OCI-LY3 (cell line): ENCODE results near the gene PGAP1.
A peak's percentile ranks its signal among the peaks of the same experiment; 100 is the strongest.

Source experiments
- H2AFZ ChIP-seq: fragments of 200-600, 300-600 bp; shearing (Covaris generic); 2 replicates; pipeline ENCODE4 v1.6.0; 2014; ENCODE audit warnings: antibody characterized with exemption, low read depth, low read length
- H3K27ac ChIP-seq: fragments of 200-600, 300-600 bp; sonication (generic); 2 replicates; pipeline ENCODE4 v1.5.1; 2014; ENCODE audit warnings: mild to moderate bottlenecking, low read length, moderate library complexity, mixed read lengths
- H3K27me3 ChIP-seq: fragments of 200-600, 300-600 bp; sonication (generic); 2 replicates; pipeline ENCODE4 v1.6.1; 2014; ENCODE audit warnings: low read depth, low read length, mixed read lengths
- H3K36me3 ChIP-seq: fragments of 200-600, 300-600 bp; sonication (generic); replicated peaks from 2 replicates; pipeline ENCODE3; 2014; ENCODE audit warnings: low read depth, low read length, mixed read lengths
- H3K4me1 ChIP-seq: fragments of 300-600, 200-600 bp; sonication (generic); 2 replicates; pipeline ENCODE4 v1.6.1; 2014; ENCODE audit warnings: low read length, mixed read lengths
- H3K4me2 ChIP-seq: fragments of 200-600, 300-600 bp; sonication (generic); 2 replicates; pipeline ENCODE4 v1.6.1; 2014; ENCODE audit warnings: low read length, mixed read lengths
- H3K4me3 ChIP-seq: fragments of 300-600, 200-600 bp; sonication (generic); 2 replicates; pipeline ENCODE4 v1.5.1; 2014; ENCODE audit warnings: antibody characterized with exemption, mild to moderate bottlenecking, low read length, moderate library complexity
- H3K79me2 ChIP-seq: fragments of 300-600, 200-600 bp; shearing (Covaris generic); 2 replicates; pipeline ENCODE4 v1.6.1; 2014; ENCODE audit warnings: mild to moderate bottlenecking, low read length, mixed read lengths
- H3K9ac ChIP-seq: fragments of 300-600, 200-600 bp; shearing (Covaris generic); 2 replicates; pipeline ENCODE4 v1.6.0; 2014; ENCODE audit warnings: mild to moderate bottlenecking, low read length, moderate library complexity
- H3K9me3 ChIP-seq: fragments of 200-600, 300-600 bp; shearing (Covaris generic); 2 replicates; pipeline ENCODE4 v1.6.1; 2014; ENCODE audit warnings: low read length, mixed read lengths; ENCODE audit not compliant: insufficient read depth
- H4K20me1 ChIP-seq: fragments of 200-600, 300-600 bp; sonication (generic); 2 replicates; pipeline ENCODE4 v1.6.1; 2016; ENCODE audit warnings: low read length, mixed read lengths; ENCODE audit not compliant: insufficient read depth
- CTCF ChIP-seq: fragments of 200-600, 300-600 bp; sonication (generic); IDR thresholded peaks from 2 replicates; pipeline ENCODE4 v1.5.1; 2014; ENCODE audit warnings: antibody characterized with exemption, low read length, low read depth
- EZH2phosphoT487 ChIP-seq: fragments of 200-600 bp; shearing (Covaris generic); IDR thresholded peaks from 2 replicates; pipeline ENCODE4 v1.6.1; 2018; ENCODE audit warnings: antibody characterized with exemption, mixed run types, low read depth

PGAP1 gene

DNA sequence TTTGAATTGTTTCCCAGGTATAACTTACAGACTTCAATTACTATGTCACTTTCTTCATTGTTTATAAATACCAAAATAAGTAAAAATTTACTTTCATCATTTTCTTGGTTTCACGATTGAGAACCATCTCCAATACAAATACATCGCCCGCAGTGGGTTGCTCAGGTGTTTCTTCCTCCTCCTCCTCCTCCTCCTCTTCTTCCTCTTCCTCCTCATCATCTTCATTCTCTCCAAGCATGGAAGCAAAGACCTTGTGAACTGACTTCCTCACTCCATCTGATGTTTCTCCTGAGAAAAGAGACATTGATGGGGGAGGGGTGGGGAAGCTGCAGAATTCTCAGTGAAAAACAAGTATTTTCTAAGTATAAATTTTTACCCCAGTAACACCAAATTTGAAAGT lies 133.6 kb downstream of the PGAP1 start:
- no peak overlapping the region for H3K27ac ChIP-seq
- peaks cover 49% of the 10 kb centered on the region for H3K36me3 ChIP-seq
- H3K4me2 ChIP-seq = no peak overlapping the region
- H3K27me3 ChIP-seq = no peaks in the 10 kb centered on the region
- H4K20me1 ChIP-seq = no peaks in the 10 kb centered on the region
- peaks cover 7% of the 10 kb centered on the region for H3K79me2 ChIP-seq
- H2AFZ ChIP-seq = no peak overlapping the region
- H3K9ac ChIP-seq = no peak overlapping the region
- no peak for TF ChIP-seq CTCF
- no peaks in the 10 kb centered on the region for H3K4me1 ChIP-seq
- H3K9me3 ChIP-seq = no peaks in the 10 kb centered on the region
- H3K4me3 ChIP-seq = no peak overlapping the region

- peaks cover 15% of the 10 kb centered on the region for H3K4me1 ChIP-seq
- no peaks in the 10 kb centered on the region for H3K9me3 ChIP-seq
- peak overlapping the region; percentile 8; the same call in 1 of the 2 replicates for H3K4me2 ChIP-seq
- H3K27me3 ChIP-seq = no peaks in the 10 kb centered on the region
- peaks cover 72% of the 10 kb centered on the region for H3K36me3 ChIP-seq
- TF ChIP-seq CTCF (no peak), EZH2phosphoT487 (no peak)
- no peaks in the 10 kb centered on the region for H3K79me2 ChIP-seq
- H3K4me3 ChIP-seq = no peak overlapping the region
- no peak overlapping the region for H2AFZ ChIP-seq
- peaks cover 6% of the 10 kb centered on the region; the same call in 1 of the 2 replicates for H4K20me1 ChIP-seq
- H3K9ac ChIP-seq = no peak overlapping the region
- H3K27ac ChIP-seq = peak overlapping the region; percentile 33
Observed at GRCh38 chr2:196783431-196784094, 142.9 kb downstream of the PGAP1 start.
